Stimulated activated CD8-positive, alpha-beta memory T cell treated with anti-CD3 and anti-CD28 coated beads, Interleukin-7, amount 100 ng/mL, for 48 hours (primary cell): ENCODE results near the gene FECH.

ENCODE experiments used
- DNase-seq, 2 donors: peaks; one replicate each; pipeline ENCODE4 v3.0.0-alpha.2; 2020; ENCODE audit warnings: low read depth in 1 of 2; ENCODE audit errors: extremely low read depth in 1 of 2

The FECH gene

DNA sequence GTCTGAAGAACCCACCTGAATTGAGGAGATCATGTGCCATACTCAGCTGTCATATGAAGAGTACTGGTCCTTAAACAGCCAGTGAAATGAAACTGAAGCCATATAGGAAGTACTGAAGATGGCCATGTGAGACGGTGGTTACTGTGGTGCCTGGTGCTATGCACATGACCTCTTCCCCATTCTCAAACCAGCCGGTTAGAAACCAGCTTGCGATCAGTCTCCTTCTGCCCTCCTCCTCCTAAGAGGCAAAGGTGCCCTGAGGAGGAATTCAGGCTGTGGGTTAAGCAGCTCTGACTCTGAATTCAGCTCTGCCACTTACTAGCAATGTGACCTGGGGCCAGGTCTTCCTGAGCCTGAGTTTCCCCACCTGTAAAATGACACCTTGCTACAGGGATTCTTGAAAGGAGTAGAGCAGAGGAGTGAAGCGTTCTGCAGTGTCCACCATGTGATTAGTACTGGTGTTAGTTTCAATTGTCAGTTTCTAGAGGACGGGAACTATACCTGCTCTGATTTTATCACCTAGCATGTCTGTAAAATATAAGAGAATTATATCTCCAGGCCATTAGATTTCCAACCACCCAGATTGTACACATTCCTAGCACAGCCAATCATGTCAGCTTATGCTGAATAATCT lies 5.1 kb downstream of the FECH start:
- no peak for DNase-seq

DNA sequence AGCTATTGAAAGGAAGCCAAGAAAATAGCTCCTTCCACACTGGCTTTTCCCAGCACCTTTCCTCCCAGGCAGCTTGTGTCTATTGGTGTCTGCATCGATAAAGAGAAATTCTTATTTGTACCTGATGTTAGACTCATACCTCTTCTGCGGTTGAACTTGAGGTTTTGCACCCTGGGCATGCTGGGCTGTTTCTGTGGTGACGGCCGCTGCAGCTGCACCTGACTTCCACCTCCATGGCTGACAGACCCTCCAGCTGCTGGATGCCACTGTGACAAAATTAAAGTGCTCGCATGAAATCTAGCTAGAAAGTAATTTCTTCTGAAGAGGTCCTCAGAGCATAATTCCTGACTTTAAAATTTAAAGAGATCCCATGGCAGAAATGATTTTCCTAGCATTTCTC lies 6.6 kb downstream of the FECH start:
- no peak for DNase-seq

DNA sequence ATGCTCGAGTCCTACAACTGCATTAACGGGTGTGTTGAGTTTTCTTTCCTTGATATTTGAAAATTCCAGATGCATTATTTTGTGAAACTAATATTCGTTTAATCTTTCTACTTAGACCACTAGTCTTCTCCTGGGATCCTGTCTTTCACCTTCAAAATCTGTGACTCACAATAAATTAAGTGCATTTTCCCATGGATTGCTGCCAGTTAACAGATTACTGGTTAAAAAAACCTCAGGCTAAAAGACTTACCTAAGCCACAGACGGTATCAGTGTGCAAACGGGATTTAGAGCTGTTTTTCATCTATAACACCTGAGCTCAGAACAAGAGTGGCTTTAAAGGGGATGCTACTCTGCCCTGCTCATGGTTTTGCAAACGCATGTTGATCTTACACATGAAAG lies 10.2 kb downstream of the FECH start:
- no peak for DNase-seq

DNA sequence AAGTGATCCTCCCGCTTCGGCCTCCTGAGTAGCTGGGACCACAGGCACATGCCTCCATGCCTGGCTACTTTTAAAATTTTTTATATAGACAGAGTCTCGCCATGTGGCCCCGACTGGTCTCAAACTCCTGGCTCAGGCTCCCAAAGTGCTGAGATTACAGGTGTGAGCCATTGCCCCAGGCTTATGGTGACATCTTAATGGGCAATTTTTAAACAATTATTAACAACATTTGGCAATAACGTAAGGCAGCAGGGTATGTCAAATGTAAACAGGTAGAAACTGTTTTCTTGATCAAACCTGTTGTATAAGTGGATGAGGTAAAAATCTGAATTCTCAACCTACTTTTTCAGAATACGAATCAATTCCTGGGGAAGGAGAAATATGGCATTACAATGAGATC lies 11.0 kb downstream of the FECH start:
- no peak for DNase-seq

DNA sequence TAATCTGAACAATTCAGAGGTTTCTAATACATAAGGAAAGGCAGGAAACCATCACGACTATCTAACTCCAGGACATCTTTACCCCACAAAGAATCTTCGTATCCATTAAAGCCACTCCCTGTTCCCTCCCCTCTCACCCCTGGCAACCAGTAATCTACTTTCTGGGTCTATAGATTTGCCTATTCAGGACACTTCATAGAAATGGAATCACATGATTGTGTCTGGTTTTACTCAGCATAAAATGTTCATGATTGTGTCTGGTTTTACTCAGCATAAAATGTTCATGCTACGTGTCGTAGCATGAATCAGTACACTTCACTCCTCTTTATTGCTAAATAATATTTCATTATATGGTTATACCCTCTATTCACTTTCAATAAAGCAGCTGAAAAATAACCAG lies 11.6 kb downstream of the FECH start:
- DNase-seq, result no peak

DNA sequence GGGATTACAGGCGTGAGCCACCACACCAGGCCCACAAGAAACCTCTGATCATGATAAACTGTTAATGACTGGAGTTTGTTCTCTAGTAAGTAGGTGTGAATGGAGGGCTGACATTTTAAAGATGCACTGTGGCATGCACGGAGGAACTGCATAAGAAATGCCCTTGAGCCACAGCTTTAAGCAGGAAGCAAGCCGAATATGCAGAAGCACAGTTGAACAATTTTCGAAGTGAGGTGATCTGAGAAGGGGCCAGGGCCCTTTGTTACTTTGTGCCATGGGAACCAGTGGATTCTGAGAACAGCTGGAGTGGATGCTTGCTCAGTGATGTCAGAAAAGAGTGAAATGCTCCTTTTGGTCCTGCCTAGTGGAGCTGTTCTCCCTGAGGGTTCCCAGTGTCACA lies 16.3 kb downstream of the FECH start:
- no peak for DNase-seq

DNA sequence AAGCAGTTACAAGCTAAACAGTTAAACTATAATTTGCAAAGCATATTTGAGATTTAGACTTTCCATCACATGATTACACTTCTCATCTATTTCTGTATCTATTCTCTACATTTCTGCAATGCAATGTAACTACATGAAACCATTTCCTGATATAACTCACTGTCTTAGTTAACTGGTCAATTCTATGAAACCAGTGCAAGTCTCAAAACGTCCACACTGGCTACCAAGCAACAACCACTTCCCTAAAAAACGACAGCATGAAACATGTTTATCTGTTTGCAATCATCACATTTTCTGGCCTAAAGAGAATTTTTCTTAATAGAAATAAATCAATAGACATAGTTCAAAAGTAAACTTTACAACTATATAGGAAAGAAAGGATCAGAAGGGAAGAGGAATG lies 17.4 kb downstream of the FECH start:
- DNase-seq, result no peak

DNA sequence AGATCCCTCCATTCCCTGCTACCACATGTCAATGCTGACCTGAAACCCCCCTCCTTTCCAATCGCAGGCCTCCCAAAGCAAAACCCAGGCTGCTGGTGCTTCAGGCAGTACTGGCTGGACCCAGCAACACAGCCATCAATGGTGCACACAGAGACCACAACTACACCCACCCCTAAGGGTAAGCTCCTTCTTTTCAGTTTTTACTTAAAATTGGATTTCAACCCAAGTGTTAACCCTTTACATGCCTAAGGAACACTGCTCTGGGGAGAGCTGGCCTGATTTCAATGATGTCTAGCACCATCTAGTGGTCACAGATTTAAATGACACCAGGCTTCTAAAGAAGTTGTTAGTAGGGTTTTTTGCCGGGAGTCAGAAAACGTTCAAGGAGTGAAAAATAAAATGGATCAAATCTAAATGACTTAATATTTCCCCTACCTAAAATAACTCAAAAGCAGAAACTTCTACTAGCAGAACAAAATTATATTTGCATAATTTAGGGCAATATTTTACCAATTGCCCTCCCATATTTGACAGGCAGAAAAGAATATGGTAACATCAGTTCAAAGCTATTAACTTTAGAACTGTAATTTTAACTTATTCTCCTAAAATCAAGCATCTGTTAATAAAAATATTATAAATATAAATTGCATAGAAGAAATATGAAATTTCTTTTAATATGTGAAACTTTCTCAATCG lies 24.6 kb downstream of the FECH start:
- DNase-seq, result no peak

DNA sequence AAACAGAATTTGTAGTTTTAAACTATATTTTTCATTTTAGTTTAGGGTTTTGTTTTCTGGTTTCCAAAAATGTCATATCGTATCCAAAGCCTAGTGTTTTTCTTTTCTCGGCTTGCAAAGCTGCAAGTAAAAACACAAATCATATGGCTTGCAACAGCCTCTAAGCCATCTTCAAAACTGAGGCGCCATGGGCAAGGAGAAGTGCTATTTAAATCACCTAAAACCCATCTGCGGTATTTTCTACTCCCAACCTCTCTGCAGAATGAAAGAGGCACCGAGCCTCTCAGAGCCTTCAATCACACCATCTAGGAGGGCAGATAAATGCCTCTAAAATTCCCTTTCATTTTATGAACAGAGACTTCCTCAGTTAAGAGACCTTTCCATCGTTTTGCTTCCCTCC lies 25.2 kb downstream of the FECH start:
- no peak for DNase-seq

DNA sequence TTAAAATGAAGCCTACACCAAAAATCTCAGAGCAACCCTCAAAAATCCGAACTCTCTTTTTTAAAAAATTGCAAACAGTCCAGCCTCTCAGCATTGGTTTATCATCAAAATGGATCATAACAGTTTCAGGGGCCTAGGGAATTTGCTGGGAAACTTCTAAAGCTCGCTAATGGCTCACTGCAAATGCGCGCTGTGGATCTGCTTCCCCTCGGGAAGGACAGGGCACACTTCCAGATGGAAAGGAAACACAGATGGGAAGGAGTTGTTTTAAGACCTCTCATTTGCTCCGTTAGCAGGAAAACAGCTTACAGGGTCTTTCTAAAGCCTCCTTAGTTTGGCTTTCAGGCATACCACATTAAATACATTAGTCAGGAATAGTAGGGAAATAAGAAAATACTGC lies 27.2 kb downstream of the FECH start:
- no peak for DNase-seq

DNA sequence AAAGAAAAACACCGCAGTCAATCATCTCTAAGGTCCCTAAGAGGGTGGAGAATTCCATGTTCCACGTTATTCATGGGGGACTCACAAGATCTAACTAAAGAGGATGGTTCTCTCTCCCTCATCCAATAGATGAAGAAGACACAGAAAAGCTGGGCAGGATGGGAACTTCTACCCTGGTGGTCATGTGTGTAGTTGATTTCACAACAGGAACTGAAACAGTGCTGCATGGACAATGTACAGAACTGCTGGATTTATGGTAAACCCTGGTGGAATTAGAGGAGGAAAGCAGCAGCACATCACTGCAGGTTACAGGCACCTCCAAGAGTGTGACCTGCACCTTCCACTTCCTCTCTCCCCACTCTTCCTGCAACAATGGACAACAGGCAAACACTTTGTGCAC lies 31.4 kb downstream of the FECH start:
- no peak for DNase-seq

DNA sequence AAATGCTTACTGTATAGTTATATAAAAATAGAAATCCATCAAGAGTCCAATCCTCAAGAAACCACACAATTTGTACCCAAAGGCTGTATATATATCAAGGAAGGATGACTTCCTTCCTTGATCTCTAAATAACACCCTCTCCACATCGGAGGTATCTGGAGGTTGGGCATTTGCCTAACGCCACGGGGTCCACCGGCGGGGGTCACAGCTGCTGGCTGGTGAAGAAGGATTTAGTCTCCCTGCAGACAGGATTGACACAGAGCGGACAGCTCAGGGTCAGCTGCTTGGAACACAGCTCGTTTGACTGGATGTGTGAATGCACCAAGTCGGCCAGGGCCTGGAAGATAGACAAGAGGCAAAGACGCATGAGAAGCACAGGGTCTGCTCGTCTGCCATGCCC lies 36.0 kb downstream of the FECH start:
- no peak for DNase-seq

DNA sequence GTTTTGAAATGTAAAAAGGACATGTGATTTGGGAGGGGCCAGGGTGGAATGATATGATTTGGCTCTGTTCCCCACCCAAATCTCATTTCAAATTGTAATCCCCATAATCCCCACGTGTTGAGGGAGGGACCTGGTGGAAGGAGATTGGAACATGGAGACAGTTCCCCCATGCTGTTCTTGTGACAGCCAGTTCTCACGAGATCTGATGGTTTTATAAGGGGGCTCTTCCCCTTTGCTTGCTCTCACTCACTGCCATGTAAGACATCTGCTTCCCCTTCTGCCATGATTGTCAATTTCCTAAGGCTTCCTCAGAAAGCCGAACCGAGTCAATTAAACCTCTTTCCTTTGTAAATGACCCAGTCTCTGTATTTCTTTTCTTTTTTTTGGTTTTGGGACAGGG lies 39.2 kb downstream of the FECH start:
- no peak for DNase-seq

DNA sequence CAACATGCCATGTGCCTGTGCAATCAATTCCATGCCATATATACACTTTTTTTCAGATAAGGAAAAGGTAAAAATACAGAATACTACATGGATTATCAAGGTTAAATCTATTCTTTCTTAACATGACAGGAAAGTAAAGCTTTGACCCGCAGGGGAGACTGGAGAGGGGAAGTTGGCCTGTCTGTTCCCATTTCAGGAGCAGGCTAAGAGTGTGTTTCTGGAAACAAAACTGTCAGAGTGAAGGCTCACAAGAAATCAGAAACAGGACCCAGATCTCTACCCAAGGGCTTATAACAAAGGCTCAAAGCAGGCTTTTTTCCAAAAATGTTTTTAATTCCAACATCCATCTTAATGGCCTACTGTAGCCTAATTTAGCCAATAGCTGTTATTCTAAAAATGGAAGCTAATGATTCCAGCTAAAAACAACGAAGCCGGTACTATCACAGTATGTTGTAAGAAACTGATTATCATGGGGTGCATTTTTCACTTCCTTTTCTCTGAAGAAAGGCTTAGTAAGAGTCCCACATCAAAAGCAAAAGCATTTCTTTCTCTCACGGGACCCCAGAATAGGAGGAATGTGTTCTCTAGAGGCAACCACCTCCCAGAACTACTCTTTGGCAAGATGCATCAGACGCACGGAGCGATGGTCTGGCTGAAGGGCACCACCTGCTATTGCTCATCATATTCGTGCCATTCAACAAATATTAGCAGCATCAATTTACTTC lies 41.4 kb downstream of the FECH start:
- no peak for DNase-seq

DNA sequence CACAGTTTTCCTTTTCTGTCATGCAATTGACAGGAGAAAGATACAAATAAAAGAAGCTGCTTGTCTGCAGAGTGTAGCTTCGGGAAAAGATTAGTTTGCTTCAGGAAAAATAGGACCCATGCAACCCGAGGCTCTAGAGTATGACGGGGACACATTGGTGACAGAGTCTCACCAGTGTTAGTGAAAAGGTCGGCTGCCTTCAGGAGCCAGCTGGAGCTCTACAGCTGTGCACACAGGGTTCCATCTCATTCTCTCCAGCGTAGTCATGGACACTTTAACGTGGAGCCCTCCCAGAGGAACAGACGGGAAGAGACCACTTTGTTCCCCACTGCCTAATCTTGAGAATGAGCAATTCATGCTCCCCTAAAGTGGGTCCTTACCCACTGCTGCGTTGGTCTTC lies 42.9 kb downstream of the FECH start:
- DNase-seq, result no peak

DNA sequence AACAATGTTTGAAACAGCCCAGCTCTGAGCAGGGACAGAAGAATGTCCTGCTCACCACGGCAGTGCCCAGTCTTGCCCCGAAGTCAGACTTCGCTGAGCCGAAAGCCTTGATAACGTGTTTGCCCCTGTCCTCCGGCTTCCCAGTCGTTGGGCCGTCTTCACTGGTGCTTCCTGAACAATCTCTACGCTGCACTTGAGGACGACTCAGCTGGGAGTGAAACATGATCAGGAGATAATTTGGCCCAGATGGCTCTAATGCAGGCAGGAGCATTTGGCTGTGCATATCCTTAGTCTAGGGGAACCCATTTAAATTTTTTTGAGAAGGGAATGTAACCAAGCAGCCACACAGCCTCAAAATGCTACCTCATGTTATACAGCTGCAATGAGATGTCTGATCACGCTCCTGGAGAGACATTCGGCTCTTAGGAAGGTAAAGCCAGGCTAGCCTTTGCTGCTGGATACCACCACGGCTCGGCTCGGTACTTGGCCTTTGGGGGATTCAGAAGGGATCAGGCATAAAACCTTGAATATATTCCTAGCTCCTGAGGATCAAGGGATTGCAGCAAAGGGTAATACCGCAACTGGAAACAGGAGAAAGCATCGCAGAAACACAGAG lies 43.6 kb downstream of the FECH start:
- no peak for DNase-seq

DNA sequence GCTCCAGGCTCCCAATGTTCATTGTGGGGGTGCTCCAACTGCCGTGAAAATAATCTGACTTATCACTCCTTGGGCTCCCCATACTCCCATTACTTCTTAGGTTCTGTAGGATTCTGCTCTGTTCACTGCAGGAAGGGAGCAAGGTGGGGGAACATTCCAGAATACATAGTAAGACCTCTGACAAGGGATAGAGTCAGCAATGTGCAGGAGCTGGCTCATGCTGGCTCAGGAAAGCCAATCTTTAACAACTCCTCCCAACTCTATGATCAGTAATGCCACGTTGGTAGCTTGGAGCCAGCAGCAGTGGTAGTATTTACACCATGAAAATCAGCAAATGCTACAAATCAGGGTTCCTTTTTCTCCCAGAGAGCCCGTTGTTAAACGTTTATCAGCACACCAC lies 44.4 kb downstream of the FECH start:
- DNase-seq, result no peak

DNA sequence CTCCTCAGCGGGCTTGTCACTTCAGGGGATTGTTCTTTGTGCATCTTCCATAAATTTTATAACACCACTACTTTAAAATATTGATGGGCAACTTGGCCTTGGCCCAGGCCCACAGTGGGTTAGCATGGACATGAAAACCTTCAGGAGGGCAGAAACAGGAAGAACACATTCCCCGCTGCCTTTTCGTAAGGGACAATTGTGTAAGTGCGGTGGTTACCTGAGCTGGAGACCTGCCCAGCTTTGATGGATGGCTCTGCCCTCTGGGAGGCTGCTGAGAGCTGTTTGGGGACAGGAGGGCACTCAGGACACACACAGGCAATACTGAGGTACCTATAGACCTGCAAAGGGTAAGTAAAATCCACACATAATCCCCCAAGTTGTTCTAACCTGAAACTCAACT lies 46.8 kb downstream of the FECH start:
- no peak for DNase-seq

DNA sequence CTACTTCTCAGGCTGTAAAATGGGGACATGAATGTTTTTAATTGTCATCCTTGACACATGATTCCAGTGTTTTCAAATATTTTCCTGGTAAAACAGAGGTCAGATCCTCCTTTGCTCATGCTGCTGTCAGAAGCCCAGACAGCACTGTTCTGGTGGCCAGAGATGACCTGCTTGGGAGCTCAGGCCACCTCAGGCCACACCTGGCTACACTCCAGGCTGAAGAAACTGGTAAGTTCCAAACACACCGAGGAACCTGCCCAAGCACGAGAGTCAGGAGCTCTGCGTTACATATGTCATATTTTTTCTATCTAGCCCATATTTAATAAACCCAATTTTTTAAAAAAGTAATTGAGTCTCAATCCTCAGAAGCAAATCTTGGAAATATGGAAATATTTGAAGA lies 47.9 kb downstream of the FECH start:
- DNase-seq, result no peak

DNA sequence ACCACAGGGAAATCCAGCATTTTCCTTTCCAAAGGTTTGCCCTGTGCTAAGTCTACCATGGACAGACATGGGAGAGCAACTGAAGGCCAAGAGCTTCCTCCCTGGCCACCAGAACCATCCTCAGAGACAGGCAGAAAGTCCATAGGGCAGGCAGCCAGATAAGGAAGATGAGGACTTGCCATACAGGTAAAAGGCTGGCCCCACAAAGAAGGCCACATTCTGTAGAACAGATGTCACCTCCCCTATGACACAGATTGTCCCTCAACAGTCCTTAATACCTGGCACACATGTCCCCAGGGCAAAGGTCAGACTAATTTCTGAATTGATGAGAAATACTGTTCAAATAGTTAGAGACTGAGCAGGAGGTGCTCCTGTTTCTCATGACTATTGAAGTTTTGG lies 52.0 kb downstream of the FECH start:
- no peak for DNase-seq

DNA sequence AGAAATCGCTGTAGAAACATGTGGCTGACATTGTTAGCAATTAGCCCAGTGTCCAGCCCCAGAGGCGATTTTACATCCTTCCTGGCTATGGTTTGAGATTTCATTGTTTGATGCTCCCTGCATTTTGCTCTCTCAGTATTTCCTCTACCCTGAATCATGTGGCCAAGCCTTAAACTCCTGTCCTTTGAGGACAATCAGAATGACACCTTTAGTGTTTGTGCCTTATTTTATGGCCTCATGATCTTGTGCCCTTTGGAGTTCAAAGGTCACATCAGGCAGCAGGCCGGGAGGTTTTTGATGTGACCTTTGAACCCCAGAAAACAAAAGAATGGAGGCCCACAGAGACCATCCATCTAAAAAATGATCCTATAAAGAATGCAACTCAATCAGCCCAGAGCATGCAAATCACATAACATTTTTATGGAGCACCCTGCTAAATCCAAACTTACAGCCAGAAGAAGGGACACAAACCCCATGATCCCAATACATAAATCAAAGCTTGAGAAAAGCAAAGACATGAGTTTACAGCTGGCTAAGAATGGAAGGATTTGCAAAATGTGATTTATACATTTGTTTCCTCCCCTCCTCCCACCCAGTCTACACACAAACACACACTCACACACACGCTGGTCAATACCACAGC lies 52.5 kb downstream of the FECH start:
- DNase-seq, result no peak
